Stomach (tissue), 9 donors: Measurements from ENCODE around the gene TUBB2A. TPM values are rescaled to one million over a fixed set of nuclear protein-coding genes. Genes with fewer than 3 reads are reported as not detected.

Experiments
- DNase-seq, 2 donors: peaks; one replicate each; pipeline versions ENCODE4 v3.0.0 to v3.0.0-alpha.2; 2013 to 2019
- H3K27ac ChIP-seq, 5 donors: fragments of 200-600 bp in 4 of 5; sonication (generic) in 4 of 5; one replicate each; pipeline ENCODE4 v1.5.1; 2013 to 2019; ENCODE audit warnings: mild to moderate bottlenecking in 1 of 5, moderate library complexity in 1 of 5
- H3K27me3 ChIP-seq, 3 donors: fragments of 200-600 bp; sonication (generic); one replicate each; pipeline ENCODE4 v1.5.1; 2017 to 2019; ENCODE audit warnings: mixed run types in 1 of 3
- H3K36me3 ChIP-seq, 4 donors: fragments of 200-600 bp; sonication (generic); 1 replicate in 3 of 4; 2 replicates in 1 of 4; pipeline ENCODE4 v1.5.1; 2016 to 2019
- H3K4me1 ChIP-seq, 4 donors: fragments of 200-600 bp; sonication (generic); one replicate each; pipeline ENCODE4 v1.5.1; 2016 to 2019
- H3K4me3 ChIP-seq, 4 donors: fragments of 200-600 bp; sonication (generic) in 3 of 4; one replicate each; pipeline ENCODE4 v1.5.1; 2016 to 2019; ENCODE audit warnings: mild to moderate bottlenecking in 1 of 4
- H3K9me3 ChIP-seq, 4 donors: fragments of 200-600 bp; sonication (generic); one replicate each; pipeline ENCODE4 v1.5.1; 2016 to 2019
- CTCF ChIP-seq, 7 experiments: fragments of 450-650 bp in 4 of 7; fragments of 200-600 bp in 3 of 7; sonication (generic) in 3 of 7; IDR thresholded peaks; one replicate each; pipeline ENCODE4 v1.5.1; 2016 to 2019; ENCODE audit warnings: antibody characterized with exemption in 7 of 7, control low read depth in 2 of 7, mild to moderate bottlenecking in 1 of 7
- EP300 ChIP-seq: sonication (generic); formaldehyde crosslinking; IDR thresholded peaks from one replicate; pipeline ENCODE4 v1.6.1; 2017; ENCODE audit warnings: antibody characterized with exemption
- POLR2A ChIP-seq, 4 donors: fragments of 450-650 bp; IDR thresholded peaks; one replicate each; pipeline ENCODE4 v1.6.1; 2016; ENCODE audit warnings: antibody characterized with exemption in 4 of 4, control low read depth in 2 of 4, mild to moderate bottlenecking in 1 of 4, moderate library complexity in 1 of 4
- POLR2AphosphoS5 ChIP-seq, 3 donors: sonication (generic); formaldehyde crosslinking; IDR thresholded peaks; one replicate each; pipeline ENCODE4 v1.6.1; 2016; ENCODE audit warnings: antibody characterized with exemption in 3 of 3
- WGBS, 5 donors: extraction: QIAGEN DNeasy Blood & Tissue Kit in 3 of 5; methylation state at CpG; one replicate each; pipeline versions ENCODE4 v1.1.5 to v1.1.7; 2013 to 2018; 5-methylcytosine and 5-hydroxymethylcytosine counted together
- intact Hi-C: fragments of 100-400 bp; cut with DNase I; formaldehyde crosslinking; loops from one replicate; pipeline ENCODE4 v1.15.1; 2023; ENCODE audit warnings: low total_unique reads
- polyA plus RNA-seq, 3 donors: library from polyadenylated mRNA; stranded (reverse); fragments of 200-250 nt; gene quantifications; one replicate each; pipeline ENCODE4 v1.2.3, GENCODE V29; 2013
- total RNA-seq, 5 donors: library from RNA; depleted of rRNA; stranded (reverse); fragments of >200 nt; gene quantifications; one replicate each; pipeline versions ENCODE4 v1.1.0 to v1.2.3, GENCODE V29; 2014 to 2016
- donor health status: healthy with polysubstance abuse.
- donor health status: Bipolar disorder and iron deficiency.
- donor health status: healthy.

TUBB2A gene
- total and polyA plus RNA-seq, 8 donors: 6.7 to 96.9 (median 49.0) TPM

- intact Hi-C loops: no loop called here
- peaks cover 2 to 19% (median 14%) of the 10 kb centered on the region in 4 donors for H3K36me3 ChIP-seq
- H3K27me3 ChIP-seq: no peaks in the 10 kb centered on the region
- peak overlapping the region; percentile 63 to 93 (median 86) for H3K4me3 ChIP-seq
- peak overlapping the region; percentile 84 to 96 (median 95) for H3K27ac ChIP-seq
- 21 to 23% (median 23%) methylated on average over 17 to 19 of the region's 19 CpGs for WGBS, 5 donors
- peaks cover 4 to 28% (median 22%) of the 10 kb centered on the region in 4 donors for H3K4me1 ChIP-seq
- DNase-seq: no peak
- H3K9me3 ChIP-seq: no peaks in the 10 kb centered on the region
- TF ChIP-seq CTCF (IDR thresholded peaks at IDR 0.05): no peak
- TF ChIP-seq POLR2AphosphoS5 (IDR thresholded peaks at IDR 0.05): no peak
Measured at GRCh38 chr6:3119040-3119723, 38.2 kb downstream of the TUBB2A start.

- TF ChIP-seq EP300: no peak
- TF ChIP-seq CTCF (IDR thresholded peaks at IDR 0.05): peak in 1 of 7 experiments; percentile 12
- peak in 1 of 4 donors; percentile 43 for TF ChIP-seq POLR2A (IDR thresholded peaks at IDR 0.05)
- peak in 2 of 3 donors; percentile 29 to 82 for TF ChIP-seq POLR2AphosphoS5 (IDR thresholded peaks at IDR 0.05)
- Histone ChIP-seq H3K36me3 (peaks cover 8 to 26% (median 21%) of the 10 kb centered on the region in 4 donors), H3K9me3 (no peaks in the 10 kb centered on the region), H3K27ac (peak within 1 kb of the TSS; percentile 90 to 99 (median 96)), H3K27me3 (no peaks in the 10 kb centered on the region), H3K4me1 (peaks cover 4 to 28% (median 22%) of the 10 kb centered on the region in 4 donors), H3K4me3 (peak within 1 kb of the TSS; percentile 63 to 93 (median 86))
- intact Hi-C loops: no loop called here
- WGBS, 5 donors: 0 to 1% (median 0%) methylated on average over 24 to 89 of the region's 89 CpGs
- DNase-seq: peak; percentile 99
Measured at GRCh38 chr6:3118353-3119039, 38.8 kb downstream of the TUBB2A start, which contains the start of gene BPHL. TSS of gene BPHL (plus strand) at chr6:3118711. CDS start at chr6:3118741, 30 bp downstream.

DNA sequence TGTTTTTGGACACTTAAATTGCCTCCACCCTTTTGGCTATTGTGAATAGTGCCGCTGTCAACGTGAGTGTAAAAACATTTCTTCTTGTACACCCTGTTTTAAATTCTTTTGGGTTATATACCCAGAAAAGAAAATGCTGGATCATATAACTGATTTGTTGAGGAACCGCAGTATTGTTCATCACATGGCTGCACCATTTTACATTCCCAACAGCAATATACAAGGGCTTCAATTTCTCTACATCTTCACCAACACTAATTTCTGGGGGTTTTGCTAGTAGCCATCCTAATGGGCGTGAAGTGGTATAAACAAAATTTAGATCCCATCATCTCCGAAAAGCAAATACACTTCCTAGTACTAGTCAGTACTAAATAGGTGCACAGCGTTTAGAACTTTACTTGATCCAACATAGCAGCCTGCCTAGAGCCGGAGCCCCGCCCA, 39.4 kb downstream of the TUBB2A start:
- Histone ChIP-seq H3K9me3 (no peaks in the 10 kb centered on the region), H3K4me3 (peak overlapping the region; percentile 63 to 93 (median 86)), H3K27ac (peak overlapping the region; percentile 90 to 99 (median 96)), H3K27me3 (no peaks in the 10 kb centered on the region), H3K4me1 (peaks cover 4 to 28% (median 22%) of the 10 kb centered on the region in 4 donors), H3K36me3 (peaks cover 12 to 32% (median 26%) of the 10 kb centered on the region in 4 donors)
- DNase-seq: no peak
- TF ChIP-seq POLR2A (IDR thresholded peaks at IDR 0.05): no peak
- TF ChIP-seq CTCF (IDR thresholded peaks at IDR 0.05): no peak
- TF ChIP-seq POLR2AphosphoS5 (IDR thresholded peaks at IDR 0.05): no peak
- no peak for TF ChIP-seq EP300
- 11 to 20% (median 13%) methylated on average over 8 of the region's 8 CpGs for WGBS, 5 donors
- intact Hi-C loops: no loop called here

DNA sequence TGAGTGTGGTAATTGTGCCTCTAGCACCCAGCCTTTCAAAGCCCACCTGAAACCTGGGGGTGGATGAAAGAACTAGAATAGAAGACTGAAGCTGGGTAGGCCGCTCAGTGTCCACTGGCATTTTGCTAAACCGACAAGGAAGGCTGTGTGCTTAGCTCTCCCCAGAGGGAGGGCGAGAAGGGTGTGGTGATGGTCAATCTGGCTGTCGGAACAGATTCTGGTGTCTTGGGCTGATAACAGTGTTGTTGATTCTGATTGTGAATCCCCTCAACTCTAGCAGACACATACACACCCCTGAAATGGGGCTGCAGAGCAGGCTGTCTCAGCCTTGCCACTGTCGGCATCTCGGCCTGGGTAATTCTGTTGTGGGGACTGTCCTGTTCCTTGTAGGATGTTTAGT, 43.0 kb downstream of the TUBB2A start:
- DNase-seq: no peak
- Histone ChIP-seq H3K36me3 (peaks cover 24 to 67% (median 61%) of the 10 kb centered on the region in 4 donors), H3K4me1 (peaks cover 4 to 20% (median 10%) of the 10 kb centered on the region in 4 donors), H3K9me3 (no peaks in the 10 kb centered on the region), H3K27me3 (no peaks in the 10 kb centered on the region), H3K4me3 (no peak overlapping the region), H3K27ac (no peak overlapping the region)
- intact Hi-C loops: no loop called here
- no peak for TF ChIP-seq POLR2A (IDR thresholded peaks at IDR 0.05)
- 90 to 97% (median 92%) methylated on average over 6 of the region's 6 CpGs for WGBS, 5 donors
